ENCODE data around the gene DIP2A. TPM values are rescaled to one million over a fixed set of nuclear protein-coding genes. Genes with fewer than 3 reads are reported as not detected.

The DIP2A gene
- polyA plus RNA-seq, 1 donor from 2014 or later: 45.0 TPM

DNA sequence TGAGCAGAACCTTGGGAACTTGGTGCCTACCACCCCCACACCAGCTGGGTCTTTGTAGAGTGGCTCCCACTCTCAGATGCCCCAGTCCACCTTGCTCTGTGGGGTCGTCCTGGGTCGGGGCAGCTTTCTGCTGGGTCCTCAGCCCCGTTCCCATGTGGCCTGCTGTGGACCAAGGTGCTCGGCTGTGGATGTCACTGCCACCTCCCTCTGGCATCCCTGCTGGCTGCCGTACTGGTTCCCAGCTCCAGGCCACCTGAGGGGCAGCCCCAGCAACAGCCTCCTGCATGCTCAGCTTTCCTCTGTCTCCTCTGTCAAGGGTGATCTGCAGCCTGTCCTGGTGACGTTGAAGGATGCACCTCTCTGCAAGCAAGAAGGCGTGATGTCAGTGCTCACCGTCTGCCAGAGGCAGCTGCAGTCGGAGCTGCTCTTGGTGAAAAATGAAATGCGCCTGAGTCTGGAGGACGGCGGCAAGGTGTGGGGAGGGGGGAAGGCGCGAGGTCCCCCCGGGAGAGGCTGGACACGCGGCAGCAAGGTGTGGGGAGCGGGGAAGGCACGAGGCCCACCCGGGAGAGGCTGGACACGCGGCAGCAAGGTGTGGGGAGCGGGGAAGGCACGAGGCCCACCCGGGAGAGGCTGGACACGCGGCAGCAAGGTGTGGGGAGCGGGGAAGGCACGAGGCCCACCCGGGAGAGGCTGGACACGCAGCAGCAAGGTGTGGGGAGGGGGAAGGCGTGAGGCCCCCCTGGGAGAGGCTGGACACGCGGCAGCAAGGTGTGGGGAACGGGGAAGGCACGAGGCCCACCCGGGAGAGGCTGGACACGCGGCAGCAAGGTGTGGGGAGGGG is 45.9 kb upstream of the DIP2A start:
- no peak overlapping the region for H2AFZ ChIP-seq (ENCODE audit: low read depth, low read length)
- H3K4me2 ChIP-seq (ENCODE audit: low read length): no peak overlapping the region
- H3K9ac ChIP-seq (ENCODE audit: low read length): no peak overlapping the region
- H4K20me1 ChIP-seq (ENCODE audit: insufficient read depth): no peaks in the 10 kb centered on the region
- no peaks in the 10 kb centered on the region for H3K79me2 ChIP-seq (replicated peaks; ENCODE audit: insufficient read depth, low read length)
- no peak overlapping the region for H3K27ac ChIP-seq (ENCODE audit: low read length)
- TF ChIP-seq TAF1 (IDR thresholded peaks at IDR 0.05; ENCODE audit: low read depth) (no peak), EP300 (conservative IDR thresholded peaks at IDR 0.05; ENCODE audit: poor library complexity, severe bottlenecking) (no peak), RAD21 (conservative IDR thresholded peaks at IDR 0.05) (no peak), MXI1 (conservative IDR thresholded peaks at IDR 0.05; ENCODE audit: poor library complexity, severe bottlenecking) (no peak)
- TF ChIP-seq, protein P1, sequence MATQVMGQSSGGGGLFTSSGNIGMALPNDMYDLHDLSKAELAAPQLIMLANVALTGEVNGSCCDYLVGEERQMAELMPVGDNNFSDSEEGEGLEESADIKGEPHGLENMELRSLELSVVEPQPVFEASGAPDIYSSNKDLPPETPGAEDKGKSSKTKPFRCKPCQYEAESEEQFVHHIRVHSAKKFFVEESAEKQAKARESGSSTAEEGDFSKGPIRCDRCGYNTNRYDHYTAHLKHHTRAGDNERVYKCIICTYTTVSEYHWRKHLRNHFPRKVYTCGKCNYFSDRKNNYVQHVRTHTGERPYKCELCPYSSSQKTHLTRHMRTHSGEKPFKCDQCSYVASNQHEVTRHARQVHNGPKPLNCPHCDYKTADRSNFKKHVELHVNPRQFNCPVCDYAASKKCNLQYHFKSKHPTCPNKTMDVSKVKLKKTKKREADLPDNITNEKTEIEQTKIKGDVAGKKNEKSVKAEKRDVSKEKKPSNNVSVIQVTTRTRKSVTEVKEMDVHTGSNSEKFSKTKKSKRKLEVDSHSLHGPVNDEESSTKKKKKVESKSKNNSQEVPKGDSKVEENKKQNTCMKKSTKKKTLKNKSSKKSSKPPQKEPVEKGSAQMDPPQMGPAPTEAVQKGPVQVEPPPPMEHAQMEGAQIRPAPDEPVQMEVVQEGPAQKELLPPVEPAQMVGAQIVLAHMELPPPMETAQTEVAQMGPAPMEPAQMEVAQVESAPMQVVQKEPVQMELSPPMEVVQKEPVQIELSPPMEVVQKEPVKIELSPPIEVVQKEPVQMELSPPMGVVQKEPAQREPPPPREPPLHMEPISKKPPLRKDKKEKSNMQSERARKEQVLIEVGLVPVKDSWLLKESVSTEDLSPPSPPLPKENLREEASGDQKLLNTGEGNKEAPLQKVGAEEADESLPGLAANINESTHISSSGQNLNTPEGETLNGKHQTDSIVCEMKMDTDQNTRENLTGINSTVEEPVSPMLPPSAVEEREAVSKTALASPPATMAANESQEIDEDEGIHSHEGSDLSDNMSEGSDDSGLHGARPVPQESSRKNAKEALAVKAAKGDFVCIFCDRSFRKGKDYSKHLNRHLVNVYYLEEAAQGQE (IDR thresholded peaks at IDR 0.05; ENCODE audit: borderline replicate concordance): no peak
- TF ChIP-seq, protein P2, sequence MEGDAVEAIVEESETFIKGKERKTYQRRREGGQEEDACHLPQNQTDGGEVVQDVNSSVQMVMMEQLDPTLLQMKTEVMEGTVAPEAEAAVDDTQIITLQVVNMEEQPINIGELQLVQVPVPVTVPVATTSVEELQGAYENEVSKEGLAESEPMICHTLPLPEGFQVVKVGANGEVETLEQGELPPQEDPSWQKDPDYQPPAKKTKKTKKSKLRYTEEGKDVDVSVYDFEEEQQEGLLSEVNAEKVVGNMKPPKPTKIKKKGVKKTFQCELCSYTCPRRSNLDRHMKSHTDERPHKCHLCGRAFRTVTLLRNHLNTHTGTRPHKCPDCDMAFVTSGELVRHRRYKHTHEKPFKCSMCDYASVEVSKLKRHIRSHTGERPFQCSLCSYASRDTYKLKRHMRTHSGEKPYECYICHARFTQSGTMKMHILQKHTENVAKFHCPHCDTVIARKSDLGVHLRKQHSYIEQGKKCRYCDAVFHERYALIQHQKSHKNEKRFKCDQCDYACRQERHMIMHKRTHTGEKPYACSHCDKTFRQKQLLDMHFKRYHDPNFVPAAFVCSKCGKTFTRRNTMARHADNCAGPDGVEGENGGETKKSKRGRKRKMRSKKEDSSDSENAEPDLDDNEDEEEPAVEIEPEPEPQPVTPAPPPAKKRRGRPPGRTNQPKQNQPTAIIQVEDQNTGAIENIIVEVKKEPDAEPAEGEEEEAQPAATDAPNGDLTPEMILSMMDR (IDR thresholded peaks at IDR 0.05; ENCODE audit: poor library complexity, severe bottlenecking): no peak
- no peaks in the 10 kb centered on the region for H3K36me3 ChIP-seq (ENCODE audit: insufficient read depth, low read length)
- H3K9me2 ChIP-seq (ENCODE audit: insufficient read depth, low read length): no peaks in the 10 kb centered on the region
- H3K27me3 ChIP-seq (ENCODE audit: insufficient read depth, low read depth, low read length): no peaks in the 10 kb centered on the region
- H3K9me3 ChIP-seq (ENCODE audit: low read length): no peaks in the 10 kb centered on the region
- H3F3A ChIP-seq (ENCODE audit: insufficient read depth, low read length, poor library complexity, severe bottlenecking): no peaks in the 10 kb centered on the region
- no peak overlapping the region for H3K4me3 ChIP-seq (ENCODE audit: low read length)

DNA sequence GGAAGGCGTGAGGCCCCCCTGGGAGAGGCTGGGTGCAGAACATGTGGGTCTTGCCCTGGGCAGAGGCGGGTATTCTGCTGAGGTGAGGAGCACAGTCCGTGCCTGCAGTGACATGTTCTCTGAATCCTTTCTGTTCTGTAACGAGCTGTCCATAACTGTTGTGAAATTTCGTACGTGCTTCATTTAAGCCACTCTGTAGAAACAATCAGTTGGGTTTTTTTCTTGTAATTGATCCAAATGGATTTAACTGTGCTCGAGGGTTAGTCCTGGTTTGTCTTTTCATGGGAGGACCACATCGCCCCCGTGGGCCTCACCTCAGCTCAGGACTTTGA is 45.4 kb upstream of the DIP2A start:
- no peak overlapping the region for H2AFZ ChIP-seq (ENCODE audit: low read depth, low read length)
- H3K79me2 ChIP-seq (replicated peaks; ENCODE audit: insufficient read depth, low read length): no peaks in the 10 kb centered on the region
- H3K27ac ChIP-seq (ENCODE audit: low read length): no peak overlapping the region
- no peaks in the 10 kb centered on the region for H3K27me3 ChIP-seq (ENCODE audit: insufficient read depth, low read depth, low read length)
- no peaks in the 10 kb centered on the region for H3K9me3 ChIP-seq (ENCODE audit: low read length)
- no peak overlapping the region for H3K4me3 ChIP-seq (ENCODE audit: low read length)
- no peak overlapping the region for H3K4me2 ChIP-seq (ENCODE audit: low read length)
- no peak for TF ChIP-seq SMC3 (conservative IDR thresholded peaks at IDR 0.05; ENCODE audit: poor library complexity)
- no peak for TF ChIP-seq EZH2 (IDR thresholded peaks at IDR 0.05; ENCODE audit: borderline replicate concordance, insufficient read depth, low read length, poor library complexity, severe bottlenecking)
- TF ChIP-seq MXI1 (conservative IDR thresholded peaks at IDR 0.05; ENCODE audit: poor library complexity, severe bottlenecking): no peak
- no peak overlapping the region for H3K9ac ChIP-seq (ENCODE audit: low read length)
- no peaks in the 10 kb centered on the region for H3F3A ChIP-seq (ENCODE audit: insufficient read depth, low read length, poor library complexity, severe bottlenecking)
- H3K9me2 ChIP-seq (ENCODE audit: insufficient read depth, low read length): no peaks in the 10 kb centered on the region
- no peaks in the 10 kb centered on the region for H4K20me1 ChIP-seq (ENCODE audit: insufficient read depth)
- H3K36me3 ChIP-seq (ENCODE audit: insufficient read depth, low read length): no peaks in the 10 kb centered on the region
